HG03378 (cell line): ENCODE measurements around the gene MCTP2.

Experiments used
- ATAC-seq: cut with Tn5 transposase; IDR thresholded peaks from one replicate; pipeline ENCODE4 v1.9.1; 2021; ENCODE audit warnings: mild to moderate bottlenecking, moderate library complexity; ENCODE audit not compliant: unreplicated experiment

The MCTP2 gene

GRCh38 chr15:94230883-94231722 is at the start of gene MCTP2:
Gene MCTP2 (plus strand): TSS chr15:94231561. CDS start chr15:94298266, 66,705 bp downstream.
- peak; percentile 43 for ATAC-seq

DNA sequence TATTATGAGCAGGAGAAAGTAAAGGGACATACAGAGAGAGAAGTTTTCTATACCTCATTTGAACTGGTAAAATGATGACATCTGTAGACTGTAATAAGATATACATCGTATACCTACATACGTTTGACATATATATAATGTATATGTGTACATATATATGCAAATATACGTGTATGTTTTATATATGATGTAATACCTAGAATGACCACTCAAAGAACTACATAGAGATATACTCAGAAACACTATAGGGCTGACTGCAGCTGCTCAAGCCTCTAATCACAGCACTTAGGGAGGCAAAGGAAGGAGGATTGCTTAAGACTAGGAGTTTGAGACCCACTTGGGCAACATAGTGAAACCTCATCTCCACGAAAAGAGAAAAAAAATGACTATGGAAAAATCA is 48.5 kb upstream of the MCTP2 start:
- ATAC-seq = no peak

- ATAC-seq = no peak
Observed at GRCh38 chr15:94185547-94186236, 45.7 kb upstream of the MCTP2 start.

DNA sequence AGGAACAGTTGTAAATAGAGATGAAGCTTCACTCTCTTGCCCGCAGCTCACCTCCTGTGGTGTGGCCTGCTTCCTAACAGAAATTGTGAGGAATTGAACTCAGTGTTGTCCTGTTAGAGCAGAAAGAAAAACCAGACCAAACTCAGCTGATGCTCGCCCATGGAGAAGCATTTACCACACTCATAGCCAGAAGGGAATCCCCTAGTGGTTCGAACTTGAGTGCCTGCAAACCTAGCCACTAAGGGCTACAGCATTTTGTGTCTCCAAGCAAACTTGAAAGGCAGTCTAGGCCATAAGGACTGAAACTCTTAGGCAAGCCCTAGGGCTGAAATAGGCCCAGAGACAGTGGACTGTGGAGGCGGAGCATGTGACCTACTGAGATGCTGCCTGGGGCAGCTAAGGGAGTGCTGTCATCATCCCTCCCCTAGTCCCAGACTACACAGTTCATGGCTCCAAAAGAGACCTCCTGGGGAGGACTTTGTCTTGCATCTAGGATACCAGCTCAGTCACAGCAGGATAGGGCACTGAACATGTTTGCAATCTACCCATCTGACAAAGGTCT is 44.5 kb upstream of the MCTP2 start:
- no peak for ATAC-seq

GRCh38 chr15:94193906-94194305 is 37.5 kb upstream of the MCTP2 start:
- ATAC-seq = no peak

- no peak for ATAC-seq
Observed at GRCh38 chr15:94196531-94196930, 34.8 kb upstream of the MCTP2 start.

DNA sequence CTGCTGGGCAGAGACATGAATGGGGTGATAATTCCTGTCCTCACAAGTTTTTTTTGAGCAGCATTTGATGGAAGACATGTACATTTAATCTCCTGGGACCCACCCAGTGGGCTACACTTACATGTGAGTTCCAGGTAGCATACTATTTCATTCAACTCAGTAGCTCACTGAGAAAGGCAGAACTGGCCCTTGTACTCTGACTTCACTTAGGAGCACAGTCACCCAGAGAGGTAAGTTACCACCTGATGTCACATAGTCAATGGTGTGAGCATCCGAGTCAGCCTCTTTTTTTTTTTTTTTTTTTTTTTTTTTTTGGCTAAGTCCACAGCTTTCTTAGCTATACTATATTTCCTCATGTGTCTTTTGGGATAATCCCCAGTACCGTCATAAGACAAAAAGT is 32.7 kb upstream of the MCTP2 start:
- no peak for ATAC-seq

GRCh38 chr15:94199725-94200124 is 31.6 kb upstream of the MCTP2 start:
- ATAC-seq = no peak

- ATAC-seq = no peak
Observed at GRCh38 chr15:94203306-94203705, 28.1 kb upstream of the MCTP2 start.

DNA sequence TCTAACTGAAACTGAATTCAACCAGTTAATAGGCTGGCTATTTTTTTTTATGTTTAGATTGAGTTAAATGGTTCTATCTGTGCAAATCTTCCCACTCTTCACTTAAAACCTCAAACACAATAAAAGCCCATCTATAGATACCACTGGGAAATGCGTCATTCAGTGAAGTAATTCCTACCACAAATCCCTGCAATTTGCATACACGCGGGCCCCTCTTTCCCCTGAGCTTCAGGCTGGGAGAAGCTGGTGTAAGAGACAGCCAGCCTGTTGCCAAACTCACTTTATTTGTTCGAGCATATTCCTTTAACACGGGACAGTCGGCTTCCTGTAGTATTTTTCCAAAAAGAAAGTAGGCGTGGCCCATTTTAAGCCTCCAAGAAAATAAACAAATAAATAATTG is 26.0 kb upstream of the MCTP2 start:
- ATAC-seq = no peak

DNA sequence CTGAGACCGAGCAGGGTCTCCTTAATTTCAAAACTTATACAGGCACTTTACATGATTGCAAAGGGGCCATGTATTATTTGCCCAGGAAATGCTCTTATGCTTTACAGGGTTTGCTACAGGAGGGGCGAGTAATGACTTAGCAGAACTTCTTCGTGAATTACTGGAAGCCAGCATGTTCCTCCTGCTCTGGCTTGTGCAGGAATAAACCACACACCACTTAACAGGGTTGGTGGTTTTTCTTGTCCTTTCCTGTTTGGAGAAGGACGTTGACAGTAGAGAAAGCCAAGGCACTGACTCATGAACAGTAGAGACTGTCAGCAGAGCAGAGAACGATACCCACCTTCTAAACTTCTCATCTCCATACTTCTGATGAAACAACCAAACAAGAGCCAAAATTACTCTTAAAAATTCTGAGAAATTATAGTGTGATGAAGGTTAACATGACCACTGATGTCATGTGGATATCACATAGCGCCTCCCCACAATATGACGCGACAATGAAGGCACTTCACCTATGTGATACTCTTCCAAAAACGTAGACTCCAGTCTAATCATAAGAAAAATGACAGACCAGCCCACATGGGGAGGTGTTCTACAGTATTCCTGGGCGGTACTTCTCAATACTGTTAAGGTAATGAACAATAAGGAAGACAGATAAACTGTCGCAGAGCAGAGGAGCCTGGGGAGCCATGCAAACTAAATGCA is 24.7 kb upstream of the MCTP2 start:
- ATAC-seq = peak; percentile 46

- ATAC-seq = no peak
Observed at GRCh38 chr15:94212291-94212690, 19.1 kb upstream of the MCTP2 start.

DNA sequence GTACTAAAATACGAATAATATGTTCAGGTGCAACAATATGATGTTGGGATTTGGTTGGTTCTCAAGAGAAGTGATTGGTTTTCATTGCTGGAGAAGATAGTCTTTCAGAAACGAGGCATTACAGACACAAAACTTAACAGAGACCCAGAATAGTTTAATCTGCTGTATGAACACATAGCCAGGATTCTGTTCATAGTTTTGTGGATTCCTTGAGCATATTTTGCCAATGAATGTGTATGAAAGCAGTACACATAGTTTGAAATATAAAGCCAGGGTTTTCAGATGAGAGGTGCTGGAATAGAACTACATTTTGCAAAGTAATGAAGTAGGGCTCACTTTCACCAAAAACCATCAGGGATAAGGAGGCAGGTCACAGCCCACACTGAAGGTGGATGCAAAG is 5.7 kb upstream of the MCTP2 start:
- no peak for ATAC-seq

DNA sequence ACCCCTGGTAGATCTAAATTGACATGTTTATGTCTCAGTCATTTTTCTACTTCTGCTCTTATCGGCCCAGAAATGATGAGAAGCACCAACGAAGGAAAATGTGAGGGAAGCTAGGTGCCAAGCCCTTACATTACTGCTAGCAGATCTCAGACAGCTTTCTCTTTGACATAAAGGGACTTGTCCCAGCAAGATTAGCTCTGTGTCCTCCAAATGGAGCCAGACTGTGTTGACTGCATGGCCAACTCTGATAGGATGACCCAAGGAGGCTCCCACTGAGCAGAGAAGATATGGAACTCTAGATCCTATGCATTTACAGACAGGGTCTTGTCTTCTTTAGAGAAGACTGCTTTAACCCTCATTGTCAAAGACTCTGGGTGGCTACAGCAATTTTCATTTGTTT is 2.8 kb upstream of the MCTP2 start:
- ATAC-seq = no peak

DNA sequence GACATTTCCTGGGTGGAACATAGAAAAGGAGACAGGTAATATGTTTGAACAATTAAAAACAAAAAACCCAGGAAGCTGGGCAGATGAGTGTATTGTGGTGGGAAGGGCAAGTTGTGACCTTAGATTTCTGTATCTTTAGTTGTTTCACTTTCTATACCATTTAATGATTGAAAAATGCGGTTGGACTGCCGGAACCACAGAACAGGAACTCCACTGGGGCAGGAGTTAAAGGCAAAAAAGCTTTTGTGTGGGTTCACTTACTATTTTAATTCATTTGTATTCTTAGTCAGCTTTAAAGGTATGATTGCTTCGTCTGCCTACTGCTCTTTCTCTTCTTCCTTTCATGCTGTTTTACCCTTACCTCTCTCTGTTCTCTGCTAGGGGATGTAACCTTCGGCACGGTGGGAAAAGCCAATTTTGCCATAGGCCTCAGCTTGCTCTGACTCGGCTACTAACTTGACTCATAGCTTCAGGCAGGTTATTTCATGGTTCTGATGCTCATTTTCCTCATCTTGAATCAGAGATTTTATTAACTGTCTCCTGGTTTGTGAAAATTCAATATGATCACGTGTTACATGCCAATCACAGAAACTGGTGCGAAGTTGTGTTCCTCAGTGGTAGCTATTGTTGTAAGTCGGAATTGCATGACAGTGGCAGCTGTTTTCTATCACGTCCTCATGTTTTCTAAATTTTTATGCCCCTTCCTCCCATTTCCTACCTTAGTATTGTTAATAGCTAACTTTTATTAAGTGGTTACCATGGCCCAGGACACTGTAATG is 1.6 kb upstream of the MCTP2 start:
- ATAC-seq = peak; percentile 79

GRCh38 chr15:94230431-94230882 is 904 bp upstream of the MCTP2 start:
- no peak for ATAC-seq

GRCh38 chr15:94231723-94232468 is 535 bp downstream of the MCTP2 start:
- ATAC-seq = peak; percentile 8

DNA sequence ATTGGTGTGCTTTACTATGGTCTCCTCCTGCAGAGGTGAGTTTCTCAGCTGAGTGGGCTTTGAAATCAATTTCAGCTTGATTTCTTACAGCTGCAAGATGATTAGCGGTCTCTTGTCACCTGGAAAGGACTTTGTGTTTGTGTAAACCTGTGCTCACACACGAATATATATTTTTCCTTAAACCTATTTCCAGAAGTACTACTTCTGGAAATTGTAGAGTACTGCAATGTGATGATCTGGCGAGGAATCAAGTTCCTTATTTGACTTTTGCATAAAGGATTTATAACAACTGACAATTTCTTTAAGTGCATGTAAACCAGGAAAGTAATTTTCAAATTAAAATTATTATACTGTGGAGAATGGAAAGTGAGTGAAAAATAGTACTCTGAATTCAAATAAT is 2.1 kb downstream of the MCTP2 start:
- ATAC-seq = no peak

DNA sequence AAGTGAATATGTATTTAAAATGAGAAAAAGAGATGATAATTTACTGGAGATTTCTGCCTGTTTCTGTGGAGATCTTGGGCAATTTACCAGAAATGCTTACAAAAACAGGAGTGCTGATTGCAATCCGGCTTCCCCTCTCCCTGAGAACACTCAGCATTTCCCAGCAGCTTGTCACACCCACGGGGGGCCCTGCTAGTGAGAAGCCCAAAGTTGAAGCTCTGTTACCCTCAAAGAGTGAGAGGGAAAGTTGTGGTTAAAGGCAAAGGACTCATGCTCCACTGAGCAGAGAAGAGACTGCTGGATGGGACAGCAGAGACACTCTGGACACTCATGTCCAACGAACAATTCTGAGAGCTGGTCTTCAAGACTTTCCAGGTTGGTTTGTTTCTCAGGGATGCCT is 2.9 kb downstream of the MCTP2 start:
- ATAC-seq = no peak

- no peak for ATAC-seq
Observed at GRCh38 chr15:94235041-94235440, 3.7 kb downstream of the MCTP2 start.
